GF-D8 (cell line): ENCODE results near the gene FAM227A.

Experiments
- DNase-seq: peaks from one replicate; lab custom pipeline; 2025; lab: John Stamatoyannopoulos, UW

The FAM227A gene

GRCh38 chr22:38531251-38531938 lies 124.8 kb downstream of the FAM227A start:
- no peak for DNase-seq
